GM18951 (cell line): ENCODE measurements around the gene WDR77.

Experiments used
- POLR2A ChIP-seq: IDR thresholded peaks from 4 replicates; pipeline ENCODE4 v1.6.1; 2011; ENCODE audit warnings: mild to moderate bottlenecking; ENCODE audit not compliant: insufficient read length, insufficient read depth; ENCODE audit errors: extremely low read depth
- in situ Hi-C: fragments of 300-500 bp; cut with MboI; formaldehyde crosslinking; loops from one replicate; pipeline ENCODE4 v1.12.0; 2022; ENCODE audit warnings: low sequenced_read_pairs, mixed read lengths, inconsistent platforms; ENCODE audit not compliant: unreplicated experiment

The WDR77 gene

GRCh38 chr1:111466480-111466879 is 17.4 kb upstream of the WDR77 start:
- in situ Hi-C loops, result no loop called here
- TF ChIP-seq POLR2A, result no peak

GRCh38 chr1:111465754-111466153 is 16.7 kb upstream of the WDR77 start:
- no peak for TF ChIP-seq POLR2A
- in situ Hi-C loops, result no loop called here

GRCh38 chr1:111463029-111463683 is 14.1 kb upstream of the WDR77 start:
- in situ Hi-C loops, result no loop called here
- no peak for TF ChIP-seq POLR2A

GRCh38 chr1:111462370-111463028 is 13.4 kb upstream of the WDR77 start:
- no peak for TF ChIP-seq POLR2A
- in situ Hi-C loops, result no loop called here

- in situ Hi-C loops, result no loop called here
- no peak for TF ChIP-seq POLR2A
Observed at GRCh38 chr1:111461765-111462164, 12.7 kb upstream of the WDR77 start.

GRCh38 chr1:111455642-111456031 is 6.6 kb upstream of the WDR77 start:
- TF ChIP-seq POLR2A, result no peak
- in situ Hi-C loops, result no loop called here

- no peak for TF ChIP-seq POLR2A
Observed at GRCh38 chr1:111454859-111455641, 6.0 kb upstream of the WDR77 start.

GRCh38 chr1:111453706-111454105 is 4.7 kb upstream of the WDR77 start:
- TF ChIP-seq POLR2A, result no peak
- in situ Hi-C loops, result no loop called here

More at GRCh38 chr1:111454859-111455641, 6.0 kb upstream of the WDR77 start:
- in situ Hi-C loops, result no loop called here

GRCh38 chr1:111452581-111452980 is 3.5 kb upstream of the WDR77 start:
- no peak for TF ChIP-seq POLR2A
- in situ Hi-C loops, result no loop called here

- TF ChIP-seq POLR2A, result no peak
- in situ Hi-C loops, result no loop called here
Observed at GRCh38 chr1:111450185-111450584, 1.1 kb upstream of the WDR77 start.

GRCh38 chr1:111449703-111450017 is 604 bp upstream of the WDR77 start:
- in situ Hi-C loops, result no loop called here
- no peak for TF ChIP-seq POLR2A

GRCh38 chr1:111448482-111448917 is 556 bp downstream of the WDR77 start:
- in situ Hi-C loops, result no loop called here
- no peak for TF ChIP-seq POLR2A

GRCh38 chr1:111446967-111447892 is 1.8 kb downstream of the WDR77 start:
- in situ Hi-C loops, result no loop called here
- no peak for TF ChIP-seq POLR2A
